Skin of body (tissue), 2 donors: ENCODE measurements around the gene LTB4R. TPM values are rescaled to one million over a fixed set of nuclear protein-coding genes. Genes with fewer than 3 reads are reported as not detected.
A peak's percentile ranks its signal among the peaks of the same experiment; 100 is the strongest.
"Not testable (repeated sequence)": the region's sequence is repeated elsewhere in the genome, so short reads cannot be mapped to it uniquely, and the experiment has no call there.

Experiments used
- DNase-seq: peaks from one replicate; lab custom pipeline; 2025; lab: John Stamatoyannopoulos, UW
- total RNA-seq: library from RNA; depleted of rRNA; stranded (reverse); fragments of >200 nt; gene quantifications from one replicate; pipeline ENCODE4 v1.2.3, GENCODE V29; 2014

Gene LTB4R
- total RNA-seq, 1 donor from 2014 or later: 8.6 TPM

DNA sequence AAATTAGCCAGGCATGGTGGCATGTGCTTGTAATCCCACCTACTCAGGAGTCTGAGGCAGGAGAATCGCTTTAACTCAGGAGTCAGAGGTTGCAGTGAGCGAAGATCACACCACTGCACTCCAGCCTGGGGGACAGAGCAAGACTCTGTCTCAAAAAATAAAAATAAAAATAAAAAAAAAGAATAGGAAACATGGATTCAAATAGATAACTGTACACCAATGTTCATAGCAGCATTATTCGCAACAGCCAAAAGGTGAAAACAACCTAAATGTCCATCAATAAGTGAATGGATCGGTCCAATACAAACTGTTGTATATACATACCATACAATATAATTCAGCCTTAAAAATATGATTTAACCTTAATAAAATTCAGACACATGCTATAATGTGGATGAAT, 31.6 kb downstream of the LTB4R start:
- no peak for DNase-seq

DNA sequence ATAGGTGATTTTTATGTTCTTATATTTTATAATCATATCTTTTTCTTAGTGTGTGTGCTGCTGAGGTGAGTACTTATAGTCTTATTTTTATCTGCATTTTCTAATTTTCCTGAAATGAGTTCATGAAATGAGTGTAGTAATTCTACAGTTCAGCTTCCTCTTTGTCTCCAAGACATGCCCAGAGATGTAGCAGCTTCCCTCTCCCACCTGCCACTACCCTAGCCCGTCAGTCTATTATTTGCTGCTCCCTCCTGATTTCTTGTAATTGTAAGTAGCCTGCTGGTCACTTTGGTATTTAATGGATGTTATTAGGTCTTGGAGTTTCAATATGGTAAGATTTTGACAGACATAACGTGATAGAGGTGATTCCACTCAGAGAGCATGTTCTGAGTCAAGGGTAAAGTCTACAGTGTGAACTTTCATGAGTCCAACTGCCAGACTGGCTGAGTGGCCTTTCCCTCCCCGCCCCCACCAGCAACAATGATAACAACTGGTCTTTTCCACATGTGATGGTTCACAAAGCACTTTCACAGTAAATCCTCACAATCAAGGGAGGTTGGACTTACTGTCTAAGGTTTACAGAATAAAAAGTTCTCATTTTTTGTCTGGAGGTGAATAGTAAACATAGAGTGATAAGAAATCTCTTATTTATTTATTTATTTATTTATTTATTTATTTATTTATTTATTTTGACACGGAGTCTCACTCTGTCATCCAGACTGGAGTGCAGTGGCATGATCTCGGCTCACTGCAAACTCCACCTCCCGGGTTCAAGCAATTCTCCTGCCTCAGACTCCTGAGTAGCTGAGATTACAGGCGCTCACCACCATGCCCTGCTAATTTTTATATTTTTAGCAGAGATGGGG, 32.7 kb downstream of the LTB4R start:
- DNase-seq: no peak

DNA sequence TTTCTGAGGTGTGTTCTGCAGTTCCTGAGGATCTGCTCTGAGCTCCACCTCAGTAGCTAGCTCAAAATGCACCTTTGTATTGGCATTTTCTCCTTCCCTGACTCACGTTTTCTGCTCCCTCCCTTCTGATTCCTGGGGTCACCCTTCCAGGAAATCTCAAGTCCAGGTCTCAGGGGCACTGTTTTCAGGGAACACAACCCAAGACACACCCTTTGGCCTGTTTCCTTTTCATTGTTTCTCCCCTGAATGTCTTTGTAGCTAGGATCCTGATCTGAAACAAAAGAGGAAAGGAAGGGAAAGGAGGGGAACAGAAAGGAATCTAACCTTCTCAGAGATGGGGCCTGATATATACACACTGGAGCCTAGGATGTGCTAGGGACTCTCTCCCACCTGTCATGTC, 35.8 kb downstream of the LTB4R start:
- DNase-seq: no peak

DNA sequence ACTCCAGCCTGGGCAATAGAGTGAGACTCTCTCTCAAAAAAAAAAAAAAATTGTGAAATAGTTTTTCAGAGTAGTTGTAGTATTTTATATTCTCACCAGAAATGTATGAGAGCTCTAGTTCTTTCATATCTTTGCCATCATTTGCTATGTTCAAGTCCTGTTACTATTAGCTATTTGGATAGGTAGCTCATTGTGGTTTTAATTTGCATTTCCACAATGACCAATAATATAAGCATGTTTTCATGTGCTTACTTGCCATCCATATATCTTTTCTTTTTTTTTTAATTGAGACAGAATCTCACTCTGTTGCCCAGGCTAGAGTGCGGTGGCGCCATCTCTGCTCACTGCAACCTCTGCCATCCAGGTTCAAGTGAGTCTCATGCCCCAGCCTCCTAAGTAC, 36.9 kb downstream of the LTB4R start:
- no peak for DNase-seq

DNA sequence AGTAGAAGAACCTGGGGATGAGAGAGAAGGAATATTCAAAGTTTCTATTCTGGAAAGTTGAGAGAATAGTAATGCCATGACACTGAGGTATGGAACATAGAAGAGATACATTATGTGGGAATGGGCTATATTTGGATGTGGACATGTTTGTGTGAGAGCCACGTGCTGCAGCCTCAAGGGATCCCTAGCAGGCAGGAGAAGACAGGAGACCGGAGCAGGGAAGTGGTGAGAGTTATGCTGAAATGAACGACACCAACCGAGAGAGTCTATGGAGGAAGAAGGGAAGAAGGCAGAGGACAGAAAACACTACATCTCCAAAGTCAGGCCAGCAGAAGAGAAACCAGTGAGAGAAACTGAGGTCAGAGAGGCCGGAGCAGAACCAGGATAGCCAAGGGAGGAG, 38.4 kb downstream of the LTB4R start:
- no peak for DNase-seq

DNA sequence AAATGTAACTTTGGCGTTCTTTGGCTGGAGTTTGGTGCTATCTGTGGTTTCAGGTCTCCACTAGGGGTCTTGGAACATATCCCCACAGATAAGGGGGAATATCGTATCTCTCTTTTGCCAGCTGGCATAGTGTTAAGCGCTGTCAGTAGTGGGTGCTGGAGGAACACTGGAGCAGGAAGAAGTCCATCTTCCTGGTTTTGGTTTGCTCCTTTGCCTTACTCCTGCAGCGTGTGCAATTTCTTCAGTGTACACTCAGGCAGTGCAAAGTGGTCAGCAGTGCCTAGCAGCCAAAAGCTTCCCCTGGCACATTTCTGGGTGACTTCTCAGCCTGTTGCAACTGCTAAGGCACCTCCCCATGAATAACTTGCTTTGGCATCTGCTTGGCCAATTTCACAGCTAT, 40.2 kb downstream of the LTB4R start:
- no peak for DNase-seq

DNA sequence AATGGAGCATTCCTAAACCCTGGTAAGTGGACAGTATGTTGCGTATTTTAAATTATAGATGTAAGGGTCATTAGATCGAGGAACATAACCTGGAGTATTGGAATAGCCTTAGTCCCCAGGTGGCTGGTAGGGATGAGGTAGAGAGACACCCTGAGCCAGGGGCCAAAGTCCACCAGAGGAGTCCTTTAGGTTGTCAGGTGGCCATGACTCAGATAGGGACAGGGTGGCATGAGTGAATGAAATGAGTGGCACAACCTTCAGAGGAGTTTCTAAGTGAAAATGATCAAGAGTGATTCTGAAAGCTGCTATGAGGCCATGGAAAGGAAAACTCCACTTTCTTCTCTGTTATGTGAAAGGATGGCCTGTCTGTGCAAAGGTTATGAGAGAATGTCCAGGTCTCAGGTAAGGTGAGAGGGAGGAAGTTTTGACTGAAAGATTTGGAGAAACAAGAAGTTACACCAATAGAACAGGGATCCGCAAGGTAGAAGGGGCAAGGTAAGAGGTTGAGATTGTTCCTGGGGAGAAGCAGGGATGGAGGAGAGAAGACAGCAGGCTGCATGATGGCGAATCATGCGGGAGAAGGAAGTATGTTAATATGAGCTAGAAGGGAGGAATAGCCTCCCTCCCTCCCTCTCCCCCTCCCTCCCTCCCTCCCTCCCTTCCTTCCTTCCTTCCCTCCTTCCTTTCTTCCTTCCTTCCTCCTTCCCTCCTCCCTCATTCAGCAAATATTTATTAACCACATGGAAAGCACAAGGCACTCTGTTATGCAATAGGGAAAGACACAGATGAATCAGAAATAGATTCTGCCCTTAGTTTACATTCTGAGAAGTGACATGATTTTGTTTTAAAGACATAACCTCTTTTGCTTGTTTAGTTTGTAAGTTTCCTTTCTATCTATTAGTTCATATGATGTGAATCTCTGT, 42.5 kb downstream of the LTB4R start:
- DNase-seq: no peak

DNA sequence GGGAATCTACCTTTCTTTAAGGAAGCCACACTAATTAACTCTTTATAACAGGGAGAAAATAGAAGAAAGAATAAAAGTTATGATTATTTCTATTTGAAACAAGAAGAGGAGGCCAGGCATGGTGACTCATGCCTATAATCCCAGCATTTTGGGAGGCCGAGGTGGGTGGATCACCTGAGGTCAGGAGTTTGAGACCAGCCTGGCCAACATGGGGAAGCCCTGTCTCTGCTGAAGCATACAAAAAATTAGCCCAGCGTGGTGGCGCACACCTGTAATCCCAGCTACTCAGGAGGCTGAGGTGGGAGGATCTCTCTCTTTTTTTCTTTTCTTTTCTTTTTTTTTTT, 43.2 kb downstream of the LTB4R start:
- DNase-seq: not testable (repeated sequence)

DNA sequence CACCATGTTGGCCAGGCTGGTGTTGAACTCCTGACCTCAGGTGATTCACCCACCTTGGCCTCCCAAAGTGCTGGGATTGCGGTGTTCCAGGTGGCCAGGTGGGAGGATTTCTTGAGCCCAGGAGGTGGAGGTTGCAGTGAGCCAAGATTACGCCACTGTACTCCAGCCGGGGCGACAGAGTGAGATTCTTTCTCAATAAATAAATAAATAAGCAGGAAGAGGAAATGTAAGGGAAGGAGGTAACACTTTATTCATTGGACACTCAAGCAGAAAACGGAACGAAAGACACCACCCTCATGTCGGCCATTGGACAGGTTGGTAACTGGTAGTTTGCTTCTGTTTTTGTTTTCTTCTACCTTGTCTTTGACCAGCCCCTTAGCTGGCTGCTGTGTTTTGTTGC, 43.7 kb downstream of the LTB4R start:
- no peak for DNase-seq

DNA sequence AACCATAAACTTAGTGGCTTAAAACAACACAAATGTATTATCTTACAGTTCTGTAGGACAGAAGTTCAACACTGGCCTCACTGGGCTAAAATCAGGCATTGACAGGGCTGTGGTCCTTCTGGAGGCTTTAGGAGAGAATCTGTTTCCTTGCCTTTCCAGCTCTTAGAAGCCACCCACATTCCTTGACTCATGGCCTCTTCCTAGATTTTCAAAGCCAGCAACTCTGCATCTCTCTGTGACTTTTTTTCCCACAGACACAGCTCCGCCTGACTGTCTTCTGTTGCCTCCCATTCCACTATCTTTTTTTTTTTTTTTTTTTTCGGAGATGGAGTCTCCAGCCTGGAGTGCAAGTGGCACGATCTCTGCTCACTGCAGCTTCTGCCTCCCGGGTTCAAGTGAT, 44.9 kb downstream of the LTB4R start:
- DNase-seq: no peak

DNA sequence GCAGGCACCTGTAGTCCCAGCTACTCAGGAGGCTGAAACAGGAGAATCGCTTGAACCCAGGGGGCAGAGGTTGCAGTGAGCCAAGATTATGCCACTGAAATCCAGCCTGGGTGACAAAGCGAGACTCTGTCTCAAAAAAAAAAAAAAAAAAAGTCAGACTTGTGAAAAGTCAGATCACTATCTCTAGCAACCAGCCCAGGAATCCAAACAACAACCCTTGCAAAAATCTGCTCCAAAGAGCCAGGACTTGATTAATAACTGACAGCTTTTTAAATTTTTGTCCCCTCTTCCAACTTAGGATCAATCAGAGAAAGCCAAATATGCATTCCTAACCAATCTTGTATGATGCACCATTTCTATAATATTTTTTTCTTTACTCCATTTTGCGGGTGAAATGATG, 49.0 kb downstream of the LTB4R start:
- DNase-seq: no peak

DNA sequence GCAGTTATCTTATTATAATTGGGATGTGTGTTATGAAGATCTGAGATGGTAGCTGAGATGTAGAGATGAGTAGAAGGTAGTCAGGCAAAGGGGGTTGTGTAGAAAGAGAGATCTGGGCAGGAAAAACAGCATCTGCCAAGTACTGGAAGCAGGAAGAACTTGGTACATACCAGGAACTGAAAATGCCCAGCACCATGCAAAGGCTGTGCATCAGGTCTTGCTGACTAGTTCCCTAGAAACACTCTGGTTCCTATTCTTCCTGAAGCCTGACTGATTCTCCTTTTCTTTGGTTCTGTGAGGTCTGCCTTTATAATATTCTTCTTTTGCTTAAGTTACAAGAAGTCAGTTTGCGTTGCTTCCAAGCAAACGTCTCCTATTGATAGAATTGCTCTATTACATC, 50.0 kb downstream of the LTB4R start:
- DNase-seq: no peak

DNA sequence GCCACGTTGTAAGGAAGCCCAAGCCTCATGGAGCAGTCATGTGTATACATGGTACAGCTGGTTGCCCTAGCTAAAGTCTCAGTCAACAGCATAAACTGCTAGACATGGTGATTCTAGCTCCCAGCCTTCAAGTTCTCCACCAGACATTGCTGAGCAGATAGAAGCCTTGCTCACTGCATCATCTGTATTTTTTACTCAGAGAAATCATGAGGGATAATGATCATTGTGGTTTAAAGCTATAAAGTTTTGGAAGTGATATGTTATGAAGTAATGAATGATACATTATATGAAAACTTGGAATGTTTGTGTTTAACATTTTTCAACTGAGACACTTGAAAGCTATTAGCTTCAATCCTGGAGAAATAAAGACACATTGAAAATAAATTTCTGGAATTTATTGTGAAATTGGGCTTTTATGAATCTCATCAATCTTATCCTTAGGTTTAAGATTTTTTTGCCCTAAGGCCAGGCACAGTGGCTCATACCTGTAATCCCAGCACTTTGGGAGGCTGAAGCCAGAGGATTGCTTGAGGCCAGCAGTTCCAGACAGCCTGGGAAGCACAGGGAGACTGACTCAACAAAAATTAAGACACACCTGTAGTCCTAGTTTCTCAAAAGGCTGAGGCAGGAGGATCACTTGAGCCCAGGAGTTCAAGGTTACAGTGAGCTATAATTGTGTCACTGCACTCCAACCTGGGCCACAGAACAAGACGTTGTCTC, 51.1 kb downstream of the LTB4R start:
- no peak for DNase-seq

DNA sequence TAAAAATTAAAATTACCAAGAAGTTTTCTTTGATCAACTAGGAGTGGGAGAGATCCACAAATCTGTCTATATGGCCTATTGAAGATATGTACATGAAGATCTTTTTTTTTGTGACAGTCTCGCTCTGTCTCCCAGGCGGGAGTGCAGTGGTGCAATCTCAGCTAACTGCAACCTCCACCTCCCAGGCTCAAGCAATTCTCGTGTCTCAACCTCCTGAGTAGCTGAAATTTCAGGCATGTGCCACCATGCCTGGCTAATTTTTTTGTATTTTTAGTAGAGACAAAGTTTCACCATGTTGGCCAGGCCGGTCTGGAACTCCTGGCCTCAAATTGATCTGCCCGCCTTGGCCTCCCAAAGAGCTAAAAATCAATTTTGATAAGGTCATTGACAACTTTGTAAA, 52.1 kb downstream of the LTB4R start:
- no peak for DNase-seq

DNA sequence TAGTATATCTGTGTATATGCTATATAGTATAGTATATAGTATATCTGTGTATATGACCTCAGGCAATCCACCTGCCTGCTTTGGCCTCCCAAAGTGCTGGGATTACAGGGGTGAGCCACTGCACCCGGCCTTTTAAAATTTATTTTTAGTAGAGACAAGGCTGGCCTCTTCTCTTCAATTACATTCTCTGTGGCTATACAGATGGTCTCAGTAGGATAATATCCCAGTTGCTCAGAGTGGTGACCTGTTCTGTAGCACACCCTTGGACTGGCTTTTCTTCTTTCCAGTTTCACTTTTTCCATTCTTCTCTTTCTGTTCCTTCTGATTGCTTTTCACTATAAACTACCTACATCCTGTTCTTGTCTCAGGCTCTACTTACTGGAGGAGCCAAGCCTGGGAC, 53.5 kb downstream of the LTB4R start:
- DNase-seq: no peak

DNA sequence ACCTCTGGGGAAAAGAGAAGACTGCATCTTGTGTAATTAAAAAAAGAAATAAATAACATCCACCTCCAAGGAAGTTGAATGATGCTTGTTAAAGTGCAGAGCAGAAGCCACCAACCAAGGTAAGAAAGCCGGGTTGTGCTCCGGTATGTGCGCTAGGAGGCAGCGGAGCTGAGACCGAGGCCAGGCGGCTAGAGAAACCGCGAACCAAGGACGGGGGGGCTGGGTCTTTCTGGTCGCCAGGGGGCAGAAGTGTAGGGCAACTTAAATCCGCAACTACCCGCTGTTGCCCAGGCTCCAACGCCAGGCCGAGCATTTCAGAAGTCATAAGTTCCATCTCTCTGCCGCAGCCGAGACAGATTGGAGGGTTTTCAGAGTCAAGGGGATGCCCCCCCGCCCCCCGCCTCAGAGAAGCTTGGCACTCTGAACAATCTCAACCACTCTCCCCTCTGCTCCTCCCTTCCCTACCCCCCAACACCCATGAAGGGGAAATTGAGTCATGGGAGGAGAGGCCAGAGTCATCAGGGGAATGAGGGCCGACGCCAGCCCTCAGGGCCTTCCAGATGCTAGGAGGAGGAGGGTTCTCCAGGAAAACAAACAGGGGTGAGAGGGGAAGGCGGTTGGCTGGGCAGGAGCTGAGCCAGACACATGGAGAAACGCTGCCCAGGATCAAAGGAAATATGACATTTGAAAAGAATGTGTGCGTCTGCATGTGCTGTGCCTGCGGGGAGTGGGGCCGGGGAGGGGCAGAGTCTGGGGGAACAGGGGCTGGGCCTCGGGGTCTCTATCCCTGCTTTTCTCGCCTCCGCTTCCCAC, 54.5 kb downstream of the LTB4R start:
- peak; percentile 87 for DNase-seq

DNA sequence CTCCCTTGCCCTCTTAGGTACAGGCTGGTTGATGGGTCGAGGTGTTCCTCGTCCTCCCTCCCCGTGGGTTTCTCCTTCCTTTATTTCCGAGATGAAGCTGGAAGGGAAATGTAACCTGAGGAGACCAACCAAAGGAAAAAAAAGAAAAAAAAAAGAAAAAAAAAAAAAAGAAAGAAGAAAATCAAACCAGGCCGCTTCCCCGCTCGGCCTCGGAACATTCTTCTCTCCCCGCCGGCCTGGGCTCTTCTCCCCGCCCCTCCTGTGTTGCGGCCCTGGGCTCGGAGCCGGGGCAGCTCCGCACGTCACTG, 55.1 kb downstream of the LTB4R start:
- DNase-seq: no peak

DNA sequence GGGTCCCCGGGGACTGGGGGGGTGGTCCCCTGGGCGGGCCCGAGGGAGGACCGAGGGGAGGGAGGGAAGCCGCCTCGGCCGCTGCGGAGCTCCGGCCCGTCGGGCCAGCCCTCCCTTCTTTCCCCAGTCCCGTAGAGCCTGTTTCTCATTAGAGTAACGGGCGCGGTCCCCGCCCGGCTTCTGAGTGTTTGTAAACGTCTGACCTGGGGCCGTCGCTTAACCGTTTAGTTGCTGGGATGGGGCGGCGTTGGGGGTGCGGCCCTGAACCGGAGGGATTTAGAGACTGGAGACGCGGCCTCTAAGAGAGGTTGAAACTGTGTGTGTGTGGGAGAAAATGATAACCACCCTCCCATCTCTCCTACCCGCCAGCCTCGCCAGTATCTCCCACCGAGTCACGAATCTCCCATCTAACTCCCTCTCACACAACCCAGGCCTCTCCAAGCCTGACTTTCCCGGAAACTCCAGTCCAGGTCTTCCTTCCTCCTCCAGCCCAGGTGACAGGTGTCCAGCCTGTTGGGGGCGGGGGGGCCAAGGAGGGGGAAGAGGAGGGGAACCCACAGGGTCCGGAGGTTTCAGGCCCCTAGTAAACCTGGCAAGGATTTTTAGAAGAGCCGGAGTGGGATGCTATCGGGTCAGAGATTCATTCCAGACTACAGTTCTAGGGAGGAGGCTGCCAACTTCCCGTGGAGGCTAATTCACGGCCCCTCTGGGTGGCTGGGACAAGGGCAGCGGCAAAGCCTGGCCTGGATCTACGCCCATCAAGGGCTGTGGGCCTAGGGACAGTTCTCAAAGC, 55.6 kb downstream of the LTB4R start:
- DNase-seq: peak; percentile 92
